ENCODE measurements around the gene TMEM156. TPM values are rescaled to one million over a fixed set of nuclear protein-coding genes. Genes with fewer than 3 reads are reported as not detected.

TMEM156 gene
- total RNA-seq, 1 donor from 2014 or later, result not detected

DNA sequence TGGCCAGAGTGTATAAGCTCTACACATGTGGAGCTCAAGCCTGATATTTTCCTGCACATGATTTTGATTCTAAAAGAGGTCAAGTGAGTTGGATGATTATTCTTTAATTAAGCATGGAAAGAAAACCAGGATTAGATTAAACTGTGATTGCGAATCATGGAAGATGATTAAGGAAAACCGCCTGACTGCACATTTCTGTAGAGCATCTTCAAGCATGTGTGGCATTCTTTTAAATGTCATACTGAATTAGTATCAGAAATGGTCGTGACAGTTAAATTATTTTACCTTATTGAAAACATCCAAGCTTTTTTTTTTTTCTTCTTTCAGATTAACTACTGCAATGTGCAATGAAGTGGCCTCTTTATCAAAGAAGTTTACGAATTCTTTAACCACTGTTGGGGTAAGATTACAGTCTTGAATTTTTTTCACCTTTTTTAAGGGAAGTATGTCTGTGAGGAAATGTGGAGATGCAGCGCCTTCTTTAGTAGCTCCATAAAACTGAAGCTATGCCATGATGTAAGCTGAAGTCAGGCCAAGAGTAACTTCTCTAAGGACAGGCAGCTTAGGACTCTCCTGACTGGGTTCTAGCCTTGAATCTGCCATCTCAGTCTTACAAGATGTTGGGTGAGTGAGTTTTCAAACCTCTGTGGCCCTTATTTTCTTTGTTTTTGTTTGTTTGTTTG lies 96.7 kb downstream of the TMEM156 start:
- intact Hi-C loops (cut with DNase I), result no loop called here
- no peak overlapping the region for H3K4me3 ChIP-seq
- H3K27ac ChIP-seq, result no peak overlapping the region
- TF ChIP-seq, protein P1, sequence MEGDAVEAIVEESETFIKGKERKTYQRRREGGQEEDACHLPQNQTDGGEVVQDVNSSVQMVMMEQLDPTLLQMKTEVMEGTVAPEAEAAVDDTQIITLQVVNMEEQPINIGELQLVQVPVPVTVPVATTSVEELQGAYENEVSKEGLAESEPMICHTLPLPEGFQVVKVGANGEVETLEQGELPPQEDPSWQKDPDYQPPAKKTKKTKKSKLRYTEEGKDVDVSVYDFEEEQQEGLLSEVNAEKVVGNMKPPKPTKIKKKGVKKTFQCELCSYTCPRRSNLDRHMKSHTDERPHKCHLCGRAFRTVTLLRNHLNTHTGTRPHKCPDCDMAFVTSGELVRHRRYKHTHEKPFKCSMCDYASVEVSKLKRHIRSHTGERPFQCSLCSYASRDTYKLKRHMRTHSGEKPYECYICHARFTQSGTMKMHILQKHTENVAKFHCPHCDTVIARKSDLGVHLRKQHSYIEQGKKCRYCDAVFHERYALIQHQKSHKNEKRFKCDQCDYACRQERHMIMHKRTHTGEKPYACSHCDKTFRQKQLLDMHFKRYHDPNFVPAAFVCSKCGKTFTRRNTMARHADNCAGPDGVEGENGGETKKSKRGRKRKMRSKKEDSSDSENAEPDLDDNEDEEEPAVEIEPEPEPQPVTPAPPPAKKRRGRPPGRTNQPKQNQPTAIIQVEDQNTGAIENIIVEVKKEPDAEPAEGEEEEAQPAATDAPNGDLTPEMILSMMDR (IDR thresholded peaks at IDR 0.05), result no peak
- TF ChIP-seq POLR2A (IDR thresholded peaks at IDR 0.05) (no peak), POLR2AphosphoS5 (IDR thresholded peaks at IDR 0.05; ENCODE audit: insufficient read depth in 1 of 2, low read depth in 1 of 2) (no peak)
- H3K27me3 ChIP-seq, result no peaks in the 10 kb centered on the region
- H3K36me3 ChIP-seq, result peaks cover 0 to 76% of the 10 kb centered on the region in 2 donors
- no peaks in the 10 kb centered on the region for H3K4me1 ChIP-seq
- H3K9me3 ChIP-seq, result no peaks in the 10 kb centered on the region
- DNase-seq (ENCODE audit: extremely low spot score in 2 of 2), result no peak

DNA sequence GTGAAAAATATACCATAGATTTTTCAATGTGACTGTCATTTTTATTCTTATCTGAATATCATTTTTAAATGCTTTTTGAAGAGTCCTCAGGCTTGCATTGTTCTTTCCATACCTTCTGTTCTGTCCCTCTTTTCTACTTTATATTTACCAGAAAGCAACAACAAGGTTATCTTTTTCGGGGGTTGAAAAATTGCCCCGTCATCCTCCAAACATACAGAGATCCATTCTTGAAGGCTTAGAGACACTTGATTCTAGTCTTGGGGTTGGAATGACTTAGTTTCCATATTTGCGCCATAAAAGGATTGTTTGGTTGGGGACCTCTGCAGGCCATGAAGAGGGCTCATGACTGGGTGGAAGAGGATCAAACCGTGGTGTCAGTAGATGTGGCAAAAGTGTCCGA lies 101.1 kb downstream of the TMEM156 start:
- TF ChIP-seq, protein P1 (IDR thresholded peaks at IDR 0.05), result no peak
- TF ChIP-seq POLR2A (IDR thresholded peaks at IDR 0.05) (no peak), POLR2AphosphoS5 (IDR thresholded peaks at IDR 0.05; ENCODE audit: insufficient read depth in 1 of 2, low read depth in 1 of 2) (no peak)
- no peaks in the 10 kb centered on the region for H3K4me1 ChIP-seq

DNA sequence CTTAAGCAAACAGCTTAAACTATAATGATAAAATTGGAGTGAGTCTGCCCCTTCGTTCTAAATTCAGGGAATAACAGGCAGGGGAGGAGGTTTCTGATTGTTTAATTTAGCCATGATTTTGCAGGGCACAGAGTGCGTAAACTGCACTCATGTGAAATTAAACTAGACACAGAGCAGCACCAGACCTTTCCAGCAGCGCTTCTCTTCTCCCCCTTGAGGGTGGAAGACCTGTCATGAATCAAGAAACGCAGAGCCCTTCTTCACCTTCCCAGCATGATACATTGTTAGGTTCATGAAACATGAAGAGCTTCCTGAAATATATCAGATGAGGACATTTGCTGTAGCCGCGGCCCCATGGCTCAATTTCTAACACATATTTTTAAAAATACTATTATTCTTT lies 101.5 kb downstream of the TMEM156 start:
- no peaks in the 10 kb centered on the region for H3K27me3 ChIP-seq
- DNase-seq (ENCODE audit: extremely low spot score in 2 of 2), result no peak
- TF ChIP-seq POLR2A (IDR thresholded peaks at IDR 0.05) (no peak), POLR2AphosphoS5 (IDR thresholded peaks at IDR 0.05; ENCODE audit: insufficient read depth in 1 of 2, low read depth in 1 of 2) (no peak)
- TF ChIP-seq, protein P1 (IDR thresholded peaks at IDR 0.05), result no peak
- peaks cover 0 to 74% of the 10 kb centered on the region in 2 donors for H3K36me3 ChIP-seq
- intact Hi-C loops (cut with DNase I), result no loop called here
- H3K27ac ChIP-seq, result no peak overlapping the region
- H3K4me1 ChIP-seq, result no peaks in the 10 kb centered on the region
- no peak overlapping the region for H3K4me3 ChIP-seq
- H3K9me3 ChIP-seq, result no peaks in the 10 kb centered on the region

More for the DNA sequence above, 101.1 kb downstream of the TMEM156 start:
- peaks cover 0 to 79% of the 10 kb centered on the region in 2 donors for H3K36me3 ChIP-seq
- H3K4me3 ChIP-seq, result no peak overlapping the region
- H3K9me3 ChIP-seq, result no peaks in the 10 kb centered on the region
- H3K27ac ChIP-seq, result no peak overlapping the region
- intact Hi-C loops (cut with DNase I), result no loop called here
- DNase-seq (ENCODE audit: extremely low spot score in 2 of 2), result no peak
- H3K27me3 ChIP-seq, result no peaks in the 10 kb centered on the region

DNA sequence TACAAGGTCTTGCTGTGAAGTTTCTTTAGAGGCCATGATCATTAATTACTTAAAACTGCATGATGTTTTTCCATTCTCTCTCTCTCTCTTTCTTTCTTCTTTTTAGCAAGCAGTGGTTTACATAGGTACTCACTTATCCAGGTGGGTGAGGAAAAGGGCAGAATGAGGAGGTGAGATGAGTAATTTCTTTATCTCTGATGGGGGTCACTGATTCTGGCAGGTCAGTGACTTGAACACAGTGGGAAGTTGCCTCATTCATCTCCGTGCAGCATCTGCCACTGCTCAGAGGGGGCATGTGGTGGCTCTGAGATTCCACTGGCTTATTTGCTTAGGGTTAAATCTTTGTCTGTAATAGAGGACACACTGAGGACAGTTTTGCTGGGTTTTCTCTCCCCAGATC lies 102.0 kb downstream of the TMEM156 start:
- Histone ChIP-seq H3K27ac (no peak overlapping the region), H3K4me3 (no peak overlapping the region), H3K27me3 (no peaks in the 10 kb centered on the region), H3K4me1 (no peaks in the 10 kb centered on the region), H3K9me3 (no peaks in the 10 kb centered on the region), H3K36me3 (peaks cover 0 to 72% of the 10 kb centered on the region in 2 donors)
- TF ChIP-seq POLR2AphosphoS5 (IDR thresholded peaks at IDR 0.05; ENCODE audit: insufficient read depth in 1 of 2, low read depth in 1 of 2) (no peak), POLR2A (IDR thresholded peaks at IDR 0.05) (no peak)
- TF ChIP-seq, protein P1 (IDR thresholded peaks at IDR 0.05), result no peak
- intact Hi-C loops (cut with DNase I), result no loop called here
- no peak for DNase-seq (ENCODE audit: extremely low spot score in 2 of 2)

DNA sequence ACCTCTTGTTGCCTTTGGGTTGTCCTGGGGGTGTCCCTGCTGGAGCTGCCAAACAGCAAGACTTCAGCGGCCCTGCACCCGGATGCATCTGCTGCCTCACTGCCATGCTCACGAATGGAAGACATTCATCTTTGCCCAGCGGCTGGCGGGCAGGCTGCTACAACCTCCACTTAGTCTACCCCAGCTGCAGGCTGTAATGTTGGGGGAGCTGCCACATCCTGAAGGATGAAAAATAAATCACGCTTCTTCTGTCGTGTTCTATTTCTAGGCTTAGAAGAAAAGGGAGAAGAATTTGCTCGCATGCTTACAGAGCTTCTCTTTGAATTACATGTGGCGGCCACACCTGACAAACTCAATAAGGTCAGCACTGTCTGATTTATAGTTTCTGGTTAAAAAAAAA lies 103.2 kb downstream of the TMEM156 start:
- DNase-seq (ENCODE audit: extremely low spot score in 2 of 2), result no peak
- Histone ChIP-seq H3K9me3 (no peaks in the 10 kb centered on the region), H3K4me1 (no peaks in the 10 kb centered on the region), H3K27ac (no peak overlapping the region), H3K27me3 (no peaks in the 10 kb centered on the region), H3K36me3 (peaks cover 0 to 69% of the 10 kb centered on the region in 2 donors), H3K4me3 (no peak overlapping the region)
- TF ChIP-seq POLR2AphosphoS5 (IDR thresholded peaks at IDR 0.05; ENCODE audit: insufficient read depth in 1 of 2, low read depth in 1 of 2), result no peak
- TF ChIP-seq POLR2A (IDR thresholded peaks at IDR 0.05), result no peak
- TF ChIP-seq, protein P1 (IDR thresholded peaks at IDR 0.05), result no peak
- intact Hi-C loops (cut with DNase I), result no loop called here

Measured in vagina (tissue), 2 donors.